IPS-18a (cell line): ENCODE measurements around the gene NSUN7.
A peak's percentile ranks its signal among the peaks of the same experiment; 100 is the strongest.

Experiments
- H3K27ac ChIP-seq: one replicate; pipeline ENCODE4 v1.5.1; 2013; ENCODE audit warnings: low read length
- H3K27me3 ChIP-seq: one replicate; pipeline ENCODE4 v1.6.1; 2013; ENCODE audit warnings: mild to moderate bottlenecking, low read length; ENCODE audit not compliant: control insufficient read depth, insufficient read depth
- H3K36me3 ChIP-seq: one replicate; pipeline ENCODE4 v1.6.1; 2013; ENCODE audit warnings: low read depth, low read length; ENCODE audit not compliant: control insufficient read depth
- H3K4me1 ChIP-seq: one replicate; pipeline ENCODE4 v1.6.1; 2013; ENCODE audit warnings: low read depth, low read length; ENCODE audit not compliant: control insufficient read depth
- H3K4me3 ChIP-seq: one replicate; pipeline ENCODE4 v1.5.1; 2013; ENCODE audit warnings: low read length
- H3K9ac ChIP-seq: one replicate; pipeline ENCODE4 v1.6.1; 2013; ENCODE audit warnings: mild to moderate bottlenecking, low read length, moderate library complexity
- H3K9me3 ChIP-seq: one replicate; pipeline ENCODE4 v1.6.1; 2013; ENCODE audit warnings: low read depth, low read length; ENCODE audit not compliant: control insufficient read depth

NSUN7 gene

DNA sequence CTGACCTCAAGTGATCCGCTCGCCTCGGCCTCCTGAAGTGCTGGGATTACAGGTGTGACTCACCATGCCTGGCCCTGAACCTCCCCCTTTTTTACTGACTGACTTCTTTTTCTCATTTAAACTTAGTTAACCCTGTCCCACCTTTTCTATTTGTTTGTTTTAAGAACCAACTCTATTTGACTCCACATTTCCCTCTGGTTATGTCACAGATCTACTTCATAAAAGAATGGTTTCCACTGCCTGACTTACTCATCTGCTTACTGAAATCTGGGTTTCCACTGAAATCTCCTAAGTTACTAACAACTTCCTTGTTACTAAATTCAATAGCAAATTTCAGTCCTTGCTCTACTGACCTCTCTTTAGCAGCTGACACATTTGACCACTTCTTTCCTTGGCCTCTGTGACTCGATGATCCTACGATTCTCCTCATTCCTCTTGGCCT, 28.0 kb upstream of the NSUN7 start:
- no peak overlapping the region for H3K27ac ChIP-seq
- H3K27me3 ChIP-seq, result no peaks in the 10 kb centered on the region
- H3K4me1 ChIP-seq, result peaks cover 11% of the 10 kb centered on the region
- no peak overlapping the region for H3K9ac ChIP-seq
- H3K36me3 ChIP-seq, result no peaks in the 10 kb centered on the region
- H3K4me3 ChIP-seq, result no peak overlapping the region
- H3K9me3 ChIP-seq, result no peaks in the 10 kb centered on the region

DNA sequence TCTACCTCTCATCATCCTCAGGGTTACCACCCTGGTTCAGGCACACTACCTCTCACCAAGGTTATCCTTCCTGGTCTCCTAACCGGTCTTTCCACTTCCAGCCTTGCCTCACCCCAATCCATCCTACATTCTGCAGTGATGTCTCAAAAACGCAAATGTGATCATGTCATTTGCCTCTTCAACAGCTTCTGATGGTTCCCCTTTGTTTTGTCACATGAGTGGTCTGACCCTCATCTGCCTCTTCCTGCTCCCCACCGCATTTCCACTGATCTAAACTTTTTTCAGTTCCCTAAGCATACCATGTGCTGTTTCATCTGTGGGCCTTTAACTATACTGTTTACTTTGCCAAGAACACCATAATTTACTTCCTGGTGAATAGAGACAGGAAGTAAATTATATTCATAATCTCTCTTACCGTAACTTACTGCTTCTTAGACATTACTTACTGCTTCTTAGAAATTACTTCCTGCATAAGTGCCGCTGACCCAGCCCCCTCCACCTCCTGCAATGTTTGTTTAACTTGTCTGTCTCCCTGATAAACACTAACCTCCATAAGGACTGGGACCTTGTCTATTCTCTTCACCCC, 27.1 kb upstream of the NSUN7 start:
- no peaks in the 10 kb centered on the region for H3K9me3 ChIP-seq
- H3K27ac ChIP-seq, result no peak overlapping the region
- H3K4me1 ChIP-seq, result peaks cover 11% of the 10 kb centered on the region
- no peaks in the 10 kb centered on the region for H3K27me3 ChIP-seq
- no peaks in the 10 kb centered on the region for H3K36me3 ChIP-seq
- H3K4me3 ChIP-seq, result no peak overlapping the region
- H3K9ac ChIP-seq, result no peak overlapping the region

DNA sequence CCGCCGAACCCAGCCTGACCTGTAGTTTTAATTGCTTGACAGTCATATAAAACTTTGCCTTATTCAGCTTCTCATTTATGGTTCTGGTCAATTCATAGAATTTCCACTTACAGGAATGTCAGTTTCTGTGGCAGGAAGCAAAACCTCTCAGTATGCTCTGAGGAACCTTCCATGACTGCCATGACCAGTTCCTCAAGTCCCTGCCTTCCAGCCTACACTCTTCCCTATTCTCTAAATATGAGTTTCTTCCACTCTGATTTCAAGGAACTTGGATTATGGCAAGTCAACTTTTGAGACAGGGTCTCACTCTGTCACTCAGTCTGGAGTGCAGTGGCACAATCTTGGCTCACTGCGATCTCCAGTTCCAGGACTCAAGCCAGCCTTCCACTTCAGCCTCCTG, 26.0 kb upstream of the NSUN7 start:
- H3K27ac ChIP-seq, result no peak overlapping the region
- H3K9me3 ChIP-seq, result no peaks in the 10 kb centered on the region
- H3K27me3 ChIP-seq, result no peaks in the 10 kb centered on the region
- H3K4me1 ChIP-seq, result peaks cover 7% of the 10 kb centered on the region
- H3K36me3 ChIP-seq, result no peaks in the 10 kb centered on the region
- no peak overlapping the region for H3K9ac ChIP-seq
- no peak overlapping the region for H3K4me3 ChIP-seq

DNA sequence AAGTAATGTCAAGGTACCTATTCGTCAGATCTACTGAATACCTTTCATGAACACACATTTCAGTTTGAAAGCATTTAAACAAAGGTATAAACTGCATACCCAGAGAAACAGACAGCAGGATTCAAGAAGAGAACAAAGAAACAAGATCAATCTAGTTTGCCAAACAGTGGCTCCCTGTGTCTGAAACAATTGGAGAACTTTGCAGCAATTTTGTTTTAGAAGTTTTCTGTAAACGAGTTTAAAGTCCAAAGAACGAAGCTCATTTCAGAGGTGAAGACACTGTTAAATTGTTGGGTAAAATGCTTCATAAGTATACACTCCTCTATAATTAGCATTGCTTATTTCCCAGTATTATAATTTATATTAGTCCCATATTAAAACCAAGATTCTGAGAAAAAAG, 21.4 kb upstream of the NSUN7 start:
- Histone ChIP-seq H3K4me3 (no peak overlapping the region), H3K27ac (no peak overlapping the region), H3K9me3 (no peaks in the 10 kb centered on the region), H3K4me1 (peaks cover 3% of the 10 kb centered on the region), H3K27me3 (no peaks in the 10 kb centered on the region), H3K36me3 (no peaks in the 10 kb centered on the region), H3K9ac (peak overlapping the region; percentile 20)

DNA sequence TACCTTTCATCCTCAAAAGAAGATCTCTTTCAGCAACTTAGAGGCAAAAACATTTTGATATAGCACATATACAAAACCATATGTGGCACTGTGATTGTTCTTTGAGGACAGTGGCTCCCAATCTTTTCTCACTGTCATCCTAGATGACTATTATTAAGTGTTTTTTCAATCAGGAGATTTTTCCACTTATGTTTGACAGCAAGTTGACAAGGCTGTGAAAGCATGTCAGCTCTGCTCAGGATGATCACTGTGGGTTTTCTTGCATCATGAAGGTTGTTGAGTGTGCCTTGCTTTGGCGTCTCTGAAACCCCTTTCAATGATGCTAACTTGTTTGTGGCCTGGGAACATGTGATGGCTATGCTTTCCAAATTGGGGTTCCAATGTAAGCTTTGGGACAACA, 20.2 kb upstream of the NSUN7 start:
- Histone ChIP-seq H3K36me3 (no peaks in the 10 kb centered on the region), H3K4me3 (no peak overlapping the region), H3K4me1 (peaks cover 3% of the 10 kb centered on the region), H3K27me3 (no peaks in the 10 kb centered on the region), H3K9me3 (no peaks in the 10 kb centered on the region), H3K9ac (no peak overlapping the region), H3K27ac (no peak overlapping the region)

DNA sequence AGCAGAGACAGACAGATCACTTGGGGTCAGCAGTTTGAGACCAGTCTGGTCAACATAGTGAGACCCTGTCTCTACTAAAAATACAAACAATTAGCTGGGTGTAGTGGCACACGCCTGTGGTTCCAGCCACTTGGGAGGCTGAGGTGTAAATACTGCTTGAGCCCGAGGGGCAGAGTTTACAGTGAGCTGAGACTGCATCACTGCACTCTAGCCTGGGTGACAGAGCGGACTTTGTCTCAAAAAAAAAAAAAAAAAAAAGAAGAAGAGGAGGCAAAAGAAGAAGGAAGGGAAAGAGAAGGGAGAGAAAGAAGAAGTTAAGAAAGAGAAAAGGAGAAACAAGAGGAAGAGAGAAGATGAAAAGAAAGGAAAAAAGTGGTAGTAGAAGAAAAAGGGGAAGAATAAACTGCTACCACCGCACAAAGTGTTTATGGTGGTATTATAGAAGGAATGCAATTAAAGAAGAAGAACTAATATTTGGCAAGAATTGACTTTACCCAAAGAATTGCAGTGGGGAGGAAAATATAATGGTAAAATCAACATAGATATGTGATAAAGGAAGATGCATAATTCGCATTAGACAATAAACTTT, 19.6 kb upstream of the NSUN7 start:
- Histone ChIP-seq H3K36me3 (no peaks in the 10 kb centered on the region), H3K4me3 (no peak overlapping the region), H3K27ac (no peak overlapping the region), H3K9me3 (no peaks in the 10 kb centered on the region), H3K27me3 (no peaks in the 10 kb centered on the region), H3K9ac (no peak overlapping the region), H3K4me1 (peaks cover 3% of the 10 kb centered on the region)

DNA sequence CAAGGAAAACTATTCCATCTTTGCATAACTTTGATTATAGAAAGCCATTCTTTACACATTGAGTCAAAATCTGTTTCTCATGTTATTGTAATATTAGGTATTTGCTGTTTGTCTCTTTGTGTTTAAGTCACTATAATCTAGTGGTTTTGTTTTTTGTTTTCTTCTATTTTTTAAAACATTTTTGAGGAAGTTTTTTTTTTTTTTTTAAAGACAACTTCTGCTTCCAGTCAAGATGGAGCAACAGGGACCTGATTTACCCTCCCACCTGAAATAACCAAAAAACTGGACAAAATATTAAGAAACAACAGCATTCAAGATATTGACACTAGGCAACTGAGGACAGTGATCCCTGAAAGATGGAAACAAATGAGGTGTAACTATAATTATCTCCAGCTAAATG, 18.4 kb upstream of the NSUN7 start:
- Histone ChIP-seq H3K4me1 (peaks cover 3% of the 10 kb centered on the region), H3K36me3 (no peaks in the 10 kb centered on the region), H3K9me3 (no peaks in the 10 kb centered on the region), H3K27ac (no peak overlapping the region), H3K4me3 (no peak overlapping the region), H3K27me3 (no peaks in the 10 kb centered on the region), H3K9ac (no peak overlapping the region)

DNA sequence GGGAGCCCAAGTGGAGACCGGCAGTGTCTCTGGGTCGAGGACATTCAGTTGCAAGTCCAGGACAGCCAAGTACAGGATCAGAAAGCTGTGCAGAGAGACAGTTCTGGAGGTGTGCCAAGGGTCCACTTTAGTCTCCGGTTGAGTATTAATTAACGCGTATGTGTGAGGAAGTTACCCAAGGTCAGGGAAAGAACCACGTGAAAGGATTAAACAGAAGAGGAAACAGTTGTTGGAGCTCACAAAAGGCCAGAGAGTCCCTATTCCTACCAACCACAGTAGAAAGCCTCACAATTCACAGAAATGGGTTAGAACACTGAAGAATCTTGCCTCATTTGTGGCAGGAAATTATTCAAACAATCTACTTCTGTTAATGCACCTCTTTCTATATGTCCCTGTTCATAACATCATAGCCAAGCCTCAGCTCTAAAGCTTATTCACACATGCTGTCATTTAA, 17.9 kb upstream of the NSUN7 start:
- no peak overlapping the region for H3K9ac ChIP-seq
- H3K36me3 ChIP-seq, result no peaks in the 10 kb centered on the region
- H3K4me3 ChIP-seq, result no peak overlapping the region
- peaks cover 3% of the 10 kb centered on the region for H3K4me1 ChIP-seq
- H3K9me3 ChIP-seq, result no peaks in the 10 kb centered on the region
- no peak overlapping the region for H3K27ac ChIP-seq
- no peaks in the 10 kb centered on the region for H3K27me3 ChIP-seq

DNA sequence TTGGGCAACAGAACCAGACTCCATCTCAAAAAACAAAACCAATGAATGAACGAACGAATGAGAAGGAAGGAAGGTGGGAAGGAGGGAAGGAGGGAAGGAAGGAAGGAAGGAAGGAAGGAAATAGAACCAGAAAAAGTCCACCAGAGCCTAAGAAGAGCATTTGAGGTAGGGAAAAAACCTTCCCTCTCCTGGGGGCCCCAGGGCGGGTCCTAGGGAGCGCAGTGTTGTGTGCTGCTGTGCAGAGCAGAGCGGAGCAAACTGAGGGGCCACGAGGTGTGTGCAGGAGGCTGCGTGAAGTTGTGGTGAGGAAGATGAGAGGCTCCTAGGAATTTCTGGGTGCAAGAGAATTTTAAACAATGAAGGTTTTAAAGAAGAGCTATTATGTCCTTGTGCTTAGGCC, 16.0 kb upstream of the NSUN7 start:
- no peaks in the 10 kb centered on the region for H3K4me1 ChIP-seq
- no peak overlapping the region for H3K27ac ChIP-seq
- H3K9me3 ChIP-seq, result no peaks in the 10 kb centered on the region
- H3K9ac ChIP-seq, result no peak overlapping the region
- H3K27me3 ChIP-seq, result no peaks in the 10 kb centered on the region
- no peaks in the 10 kb centered on the region for H3K36me3 ChIP-seq
- no peak overlapping the region for H3K4me3 ChIP-seq

DNA sequence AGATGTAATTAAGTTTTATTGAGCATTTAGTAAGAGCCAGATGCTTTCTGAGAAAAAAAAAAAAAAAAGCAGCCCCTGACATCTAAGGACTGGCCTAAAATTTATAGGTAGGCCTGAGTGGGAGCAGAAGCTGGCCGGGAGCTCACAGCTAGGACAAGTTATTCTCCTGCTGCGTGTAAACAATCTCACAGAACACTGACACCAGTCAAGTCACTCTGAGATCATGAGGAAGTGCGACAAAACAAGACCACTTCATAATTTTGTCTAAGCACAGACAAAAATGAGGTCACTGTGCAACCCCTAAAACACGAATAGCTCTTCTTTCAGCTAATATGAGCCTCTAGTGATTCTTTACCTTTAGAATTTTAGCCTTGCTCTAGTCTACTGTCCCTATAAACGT, 15.3 kb upstream of the NSUN7 start:
- H3K27me3 ChIP-seq, result no peaks in the 10 kb centered on the region
- H3K9me3 ChIP-seq, result no peaks in the 10 kb centered on the region
- no peak overlapping the region for H3K9ac ChIP-seq
- no peaks in the 10 kb centered on the region for H3K4me1 ChIP-seq
- no peak overlapping the region for H3K27ac ChIP-seq
- no peaks in the 10 kb centered on the region for H3K36me3 ChIP-seq
- H3K4me3 ChIP-seq, result no peak overlapping the region

DNA sequence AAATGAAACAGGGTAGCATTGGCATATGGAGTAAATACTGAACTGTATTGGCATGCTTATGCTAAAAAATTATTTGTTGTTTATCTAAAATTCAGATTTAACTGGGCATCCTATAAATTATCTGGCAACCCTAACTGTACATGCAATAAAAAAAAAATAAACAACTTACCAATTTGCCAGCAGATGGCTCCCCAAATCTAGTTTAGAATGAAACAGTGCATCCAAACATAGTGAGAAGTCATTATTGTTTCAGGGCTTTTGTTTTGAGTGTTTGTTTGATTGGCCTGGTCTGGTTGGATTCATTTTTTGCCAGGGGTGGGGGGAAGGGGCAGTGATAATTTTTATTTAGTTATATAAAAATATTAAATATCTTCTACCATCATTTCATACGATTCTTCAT, 12.8 kb upstream of the NSUN7 start:
- Histone ChIP-seq H3K4me1 (no peaks in the 10 kb centered on the region), H3K4me3 (no peak overlapping the region), H3K9me3 (no peaks in the 10 kb centered on the region), H3K36me3 (no peaks in the 10 kb centered on the region), H3K27me3 (no peaks in the 10 kb centered on the region), H3K9ac (no peak overlapping the region), H3K27ac (no peak overlapping the region)

DNA sequence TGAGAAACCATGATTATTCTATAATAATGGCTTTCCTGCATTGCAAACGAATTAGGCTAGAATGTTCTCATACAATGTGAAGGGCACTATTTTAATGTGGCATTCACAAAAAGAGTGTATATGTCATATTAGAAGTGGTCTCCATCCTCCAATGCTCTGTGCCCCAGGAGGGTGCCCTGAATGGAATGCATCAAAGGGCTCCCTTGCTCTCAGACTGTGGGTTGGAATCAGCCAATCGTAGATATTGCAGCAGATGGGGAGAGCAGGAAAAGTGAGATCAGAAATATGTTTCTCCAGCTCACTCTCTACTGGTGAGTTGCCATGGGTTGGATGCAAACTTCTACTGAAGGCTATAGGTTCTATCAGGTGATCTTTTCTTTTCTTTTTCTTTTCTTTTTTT, 11.9 kb upstream of the NSUN7 start:
- H3K27ac ChIP-seq, result no peak overlapping the region
- no peaks in the 10 kb centered on the region for H3K27me3 ChIP-seq
- no peak overlapping the region for H3K4me3 ChIP-seq
- no peaks in the 10 kb centered on the region for H3K9me3 ChIP-seq
- H3K36me3 ChIP-seq, result no peaks in the 10 kb centered on the region
- H3K9ac ChIP-seq, result no peak overlapping the region
- H3K4me1 ChIP-seq, result no peaks in the 10 kb centered on the region
